ENCODE results near the gene FGF18.

- no peak for TF ChIP-seq CTCF (IDR thresholded peaks at IDR 0.05)
- no peak for TF ChIP-seq POLR2AphosphoS5 (IDR thresholded peaks at IDR 0.05)
These were observed 32.0 kb downstream of the FGF18 start for GRCh38 chr5:171451421-171451820.
